ENCODE measurements around the gene MAPK8. TPM values are rescaled to one million over a fixed set of nuclear protein-coding genes. Genes with fewer than 3 reads are reported as not detected.

MAPK8 gene
- polyA plus RNA-seq, 2 of the 4 experiments (the other 2 are of a cell fraction): 29.6 to 71.4 TPM

GRCh38 chr10:48358162-48358561 is 51.7 kb downstream of the MAPK8 start:
- FAIRE-seq (no peak), DNase-seq (ENCODE audit: low read depth in 1 of 2, low spot score in 1 of 2) (no peak), ATAC-seq (no peak)
- Histone ChIP-seq H3K4me2 (no peak overlapping the region), H3K4me3 (no peak overlapping the region), H3K9me3 (no peaks in the 10 kb centered on the region), H3K27ac (no peak overlapping the region), H3K4me1 (peaks cover 3% of the 10 kb centered on the region; the same call in 2 of the 3 replicates)
- no peak for TF ChIP-seq KDM1A (IDR thresholded peaks at IDR 0.05; ENCODE audit: low read depth)
- no peak for TF ChIP-seq FOSB (CRISPR knock-in tag; IDR thresholded peaks at IDR 0.05)
- no peak for TF ChIP-seq MAZ (IDR thresholded peaks at IDR 0.05; ENCODE audit: borderline replicate concordance, low read depth, low read length)
- TF ChIP-seq POLR2A (IDR thresholded peaks at IDR 0.05; ENCODE audit: low read length): no peak
- no peak for TF ChIP-seq CTCF (IDR thresholded peaks at IDR 0.05)
- TF ChIP-seq PHF8 (IDR thresholded peaks at IDR 0.05; ENCODE audit: borderline replicate concordance, low read depth): no peak
- no peak for TF ChIP-seq TP53 (CRISPR knock-in tag; IDR thresholded peaks at IDR 0.05)
- TF ChIP-seq EHF (CRISPR knock-in tag; IDR thresholded peaks at IDR 0.05): no peak
- no peak for TF ChIP-seq MAFK (IDR thresholded peaks at IDR 0.05; ENCODE audit: partially characterized antibody)
- TF ChIP-seq CHD4 (IDR thresholded peaks at IDR 0.05; ENCODE audit: borderline replicate concordance): no peak
- CTCF ChIA-PET: interaction anchor here (2.9 kb wide), 1 partner anchor 298 kb away, joined by 12 read pairs; no protein-coding TSS in a partner anchor
- 86% methylated on average over 1 of the region's 1 CpG for WGBS (ENCODE audit: missing lambda C conversion rate)
- POLR2A ChIA-PET: no interaction called here

GRCh38 chr10:48358838-48359237 is 52.4 kb downstream of the MAPK8 start:
- Histone ChIP-seq H3K4me3 (no peak overlapping the region), H3K9me3 (no peaks in the 10 kb centered on the region), H3K4me2 (no peak overlapping the region), H3K27ac (no peak overlapping the region), H3K4me1 (peaks cover 9% of the 10 kb centered on the region; the same call in 2 of the 3 replicates)
- ChIA-PET POLR2A (no interaction called here), CTCF (interaction anchor here (1.6 to 2.9 kb wide), 2 partner anchors 165 to 297 kb away, joined by 4 to 12 read pairs; no protein-coding TSS in a partner anchor)
- FAIRE-seq (no peak), ATAC-seq (no peak), DNase-seq (ENCODE audit: low read depth in 1 of 2, low spot score in 1 of 2) (no peak)
- WGBS (ENCODE audit: missing lambda C conversion rate): 92% methylated on average over 5 of the region's 5 CpGs
- no peak for TF ChIP-seq ATOH8 (CRISPR knock-in tag; IDR thresholded peaks at IDR 0.05; ENCODE audit: low read depth)
- no peak for TF ChIP-seq ESRRA (IDR thresholded peaks at IDR 0.05; ENCODE audit: borderline replicate concordance, low read length)
- no peak for TF ChIP-seq PBX3 (IDR thresholded peaks at IDR 0.05)
- TF ChIP-seq JUN (IDR thresholded peaks at IDR 0.05): no peak
- TF ChIP-seq ZNF302 (CRISPR knock-in tag; IDR thresholded peaks at IDR 0.05): no peak
- no peak for TF ChIP-seq HOXA7 (CRISPR knock-in tag; IDR thresholded peaks at IDR 0.05)
- TF ChIP-seq CHD2 (IDR thresholded peaks at IDR 0.05; ENCODE audit: low read length, partially characterized antibody): no peak
- no peak for TF ChIP-seq HES2 (IDR thresholded peaks at IDR 0.05)
- no peak for TF ChIP-seq RFX5 (IDR thresholded peaks at IDR 0.05)
- TF ChIP-seq CBX8 (IDR thresholded peaks at IDR 0.05): no peak
- no peak for TF ChIP-seq MYC (IDR thresholded peaks at IDR 0.05; ENCODE audit: borderline replicate concordance, low read length)
- TF ChIP-seq HMGXB4 (CRISPR knock-in tag; IDR thresholded peaks at IDR 0.05; ENCODE audit: borderline replicate concordance): no peak
- no peak for TF ChIP-seq CBX2 (IDR thresholded peaks at IDR 0.05; ENCODE audit: borderline replicate concordance, low read depth)
- TF ChIP-seq HEYL (CRISPR knock-in tag; IDR thresholded peaks at IDR 0.05): no peak
- no peak for TF ChIP-seq KDM1A (IDR thresholded peaks at IDR 0.05; ENCODE audit: low read depth)
- TF ChIP-seq BCL3 (IDR thresholded peaks at IDR 0.05): no peak
- no peak for TF ChIP-seq HOXB5 (CRISPR knock-in tag; IDR thresholded peaks at IDR 0.05)

Measured in A549 (cell line).